A172 (cell line): ENCODE data around the gene UBL7. TPM values are rescaled to one million over a fixed set of nuclear protein-coding genes. Genes with fewer than 3 reads are reported as not detected.
A peak's percentile ranks its signal among the peaks of the same experiment; 100 is the strongest.

Experiments
- DNase-seq: peaks from one replicate; pipeline ENCODE4 v3.0.0-alpha.2; 2015; ENCODE audit warnings: low spot score
- total RNA-seq: library from RNA; depleted of rRNA; stranded (reverse); fragments of >200 nt; shearing (Covaris generic); gene quantifications from 2 replicates; pipeline ENCODE4 v1.2.3, GENCODE V29; 2014

UBL7 gene
- total RNA-seq, 1 experiment from 2014 or later: 137 TPM

DNA sequence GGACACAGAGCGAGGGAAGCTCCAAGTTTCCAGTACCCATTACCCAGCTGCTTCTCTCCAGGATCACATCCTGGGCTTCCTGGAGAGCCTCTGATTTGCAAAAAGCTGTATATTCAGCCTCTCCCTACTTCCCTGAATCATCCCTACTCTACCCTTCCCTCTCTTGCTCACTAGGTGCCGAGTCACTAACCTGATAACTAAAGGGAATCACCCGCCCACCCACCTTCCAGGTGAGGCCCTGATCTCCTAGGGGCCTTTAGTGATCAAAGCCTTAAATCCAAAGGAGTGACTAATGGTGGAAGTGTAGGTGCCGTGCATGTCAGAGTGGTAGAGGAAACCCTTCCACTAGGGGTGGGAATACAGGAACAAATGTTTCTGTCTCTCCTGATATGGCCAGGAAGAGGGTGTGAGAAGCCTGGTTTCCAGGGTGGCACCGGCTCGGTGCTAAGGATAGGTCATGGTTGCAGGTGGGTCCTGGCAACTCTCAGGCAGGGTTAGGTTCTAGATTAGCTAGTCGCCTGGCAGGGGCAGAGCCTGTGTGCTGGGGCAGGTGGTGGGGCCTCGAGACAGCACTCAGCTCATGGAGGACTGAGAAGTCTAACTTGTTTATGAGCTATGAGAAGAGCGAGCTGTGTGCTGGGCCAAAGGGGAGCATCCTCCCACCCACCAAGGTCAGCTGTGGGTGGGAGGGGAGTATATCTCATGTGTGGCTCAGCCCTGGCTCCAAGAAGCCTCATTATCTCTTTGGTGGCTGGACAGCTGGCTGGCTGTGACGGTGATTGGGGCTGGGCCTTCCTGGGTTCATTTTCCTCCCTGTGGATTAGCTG, 37.3 kb downstream of the UBL7 start:
- DNase-seq: peak; percentile 13

DNA sequence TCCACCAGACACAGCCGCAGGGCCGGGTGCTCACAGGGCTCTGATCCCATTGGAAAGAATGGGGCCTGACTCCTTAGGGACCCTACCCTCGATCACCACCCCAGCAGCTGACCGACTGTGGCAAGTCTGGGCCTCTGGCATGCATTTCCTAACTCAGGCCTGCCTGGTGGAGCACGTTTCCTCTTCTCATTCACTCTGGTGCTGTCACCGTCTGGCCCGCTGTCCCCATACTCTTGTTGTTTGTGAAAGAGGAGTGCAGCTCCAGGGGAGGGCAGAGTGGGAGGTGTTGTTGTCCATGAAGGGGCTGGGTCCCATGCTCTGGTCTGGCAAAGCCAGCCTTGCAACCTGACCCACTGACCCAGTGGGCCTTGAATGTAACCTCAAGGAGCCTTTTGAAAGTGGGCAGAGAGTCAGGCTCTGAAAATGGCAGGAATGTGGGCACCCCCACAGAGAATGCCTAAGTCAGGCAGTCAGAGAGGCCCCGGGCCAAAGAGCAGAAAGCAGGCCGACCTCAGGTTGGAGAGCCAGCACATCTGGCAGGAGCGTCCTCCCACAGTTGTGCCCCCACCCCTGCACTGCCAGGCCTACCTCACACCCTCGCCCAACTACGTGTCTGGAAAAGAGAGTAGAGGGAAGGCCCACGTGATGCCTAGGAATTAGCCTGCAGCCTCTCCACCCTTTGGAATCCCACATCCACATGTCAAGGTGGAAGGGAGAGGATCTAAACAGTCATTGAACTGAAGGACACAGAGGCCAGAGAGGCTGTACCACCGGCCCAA, 38.1 kb downstream of the UBL7 start:
- peak; percentile 75 for DNase-seq

DNA sequence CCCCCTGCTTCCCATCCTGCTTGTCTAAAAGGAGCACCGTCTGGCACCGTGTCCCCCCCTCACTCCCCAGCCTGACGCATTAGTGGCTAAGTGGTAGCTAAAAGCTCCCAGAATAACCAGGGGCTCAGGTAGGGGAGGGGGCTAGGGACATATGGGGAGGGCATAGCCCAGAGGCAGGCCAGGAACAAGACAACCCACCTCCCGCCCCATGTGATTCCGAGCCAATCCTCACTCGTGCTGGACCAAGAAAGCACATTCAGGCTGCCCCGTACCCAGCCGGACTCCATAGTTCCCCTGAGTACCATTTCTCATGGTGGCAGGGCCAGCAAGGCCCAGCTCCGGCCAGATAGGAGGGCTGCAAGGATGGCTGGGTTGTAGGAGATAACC, 38.7 kb downstream of the UBL7 start:
- no peak for DNase-seq

DNA sequence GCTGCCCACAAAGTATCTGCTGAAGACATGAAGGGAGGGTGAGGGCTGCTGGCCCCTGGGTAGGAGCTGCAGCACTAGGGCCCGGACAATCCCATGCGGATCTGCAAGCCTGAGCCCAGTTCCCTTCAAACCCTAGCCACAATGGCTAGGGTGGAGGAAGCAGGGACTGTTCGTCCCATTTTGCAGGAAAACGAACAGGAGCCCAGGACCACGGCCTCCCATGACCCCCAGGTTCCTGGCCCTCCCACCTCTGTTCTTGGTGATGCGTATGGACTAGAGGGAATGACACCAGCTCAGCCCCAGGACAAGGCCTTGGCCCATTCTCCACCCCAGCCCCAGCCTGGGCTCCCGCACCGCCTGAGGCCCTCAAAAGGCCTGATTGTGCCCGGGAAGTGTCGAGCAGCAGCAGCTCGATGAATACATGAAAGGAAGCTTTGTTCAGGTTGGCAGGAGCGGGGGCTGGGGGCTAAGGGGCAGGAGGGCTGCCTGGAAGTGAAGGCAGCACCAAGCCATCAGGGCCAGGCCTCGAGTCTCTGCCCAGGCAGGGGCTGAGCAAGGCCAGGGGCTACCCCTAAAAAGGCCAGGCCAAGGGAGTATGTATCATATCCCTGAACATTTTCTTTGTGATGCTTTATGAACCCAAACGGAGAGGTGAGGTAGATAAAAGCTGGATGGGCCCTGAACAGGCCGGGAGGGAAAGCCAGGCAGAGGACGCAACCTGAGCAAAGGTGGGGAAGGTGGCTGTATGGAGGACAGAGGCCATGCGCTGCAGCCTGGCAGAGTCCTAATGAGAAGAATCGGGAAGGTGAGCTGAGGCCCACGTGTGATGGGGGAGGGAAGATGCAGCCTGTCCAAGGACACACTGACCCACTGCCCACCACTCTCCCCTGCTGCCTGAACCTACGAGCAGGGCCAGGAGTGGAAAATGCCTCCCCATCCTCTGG, 39.4 kb downstream of the UBL7 start:
- DNase-seq: no peak

DNA sequence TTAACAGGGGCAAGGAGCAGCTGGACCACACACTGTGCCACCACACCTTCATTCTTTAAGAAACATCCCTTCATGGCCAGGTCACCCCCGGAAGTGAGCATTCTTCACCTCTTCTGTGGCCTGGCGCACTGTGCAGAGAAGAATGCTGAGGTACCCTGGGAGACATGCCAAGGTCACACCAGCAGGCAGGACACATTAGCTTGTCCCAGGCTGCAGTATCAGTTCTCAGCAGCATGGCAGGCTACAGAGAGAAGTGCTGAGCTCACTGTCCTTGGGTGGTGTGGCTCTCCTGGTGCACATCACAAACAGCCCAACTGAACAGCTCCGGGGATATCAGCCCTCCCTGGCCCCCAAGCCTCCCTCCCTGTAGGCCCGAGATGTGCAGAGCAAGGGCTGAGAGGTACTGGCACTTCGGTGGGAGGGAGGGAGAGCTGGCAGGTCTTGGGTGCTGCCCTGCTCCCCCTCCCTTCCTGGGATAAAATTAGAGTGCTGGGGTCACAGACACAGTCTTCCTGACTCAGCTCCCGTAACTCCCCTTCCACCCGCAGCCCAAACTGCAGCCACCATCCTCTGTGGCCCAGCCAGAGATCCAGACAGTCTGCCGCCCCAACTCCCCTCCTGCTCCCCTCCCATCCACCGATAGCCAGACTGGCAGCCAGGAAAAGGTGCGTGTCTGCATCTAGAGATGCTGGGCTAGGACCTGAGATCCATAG, 40.6 kb downstream of the UBL7 start:
- peak; percentile 79 for DNase-seq

DNA sequence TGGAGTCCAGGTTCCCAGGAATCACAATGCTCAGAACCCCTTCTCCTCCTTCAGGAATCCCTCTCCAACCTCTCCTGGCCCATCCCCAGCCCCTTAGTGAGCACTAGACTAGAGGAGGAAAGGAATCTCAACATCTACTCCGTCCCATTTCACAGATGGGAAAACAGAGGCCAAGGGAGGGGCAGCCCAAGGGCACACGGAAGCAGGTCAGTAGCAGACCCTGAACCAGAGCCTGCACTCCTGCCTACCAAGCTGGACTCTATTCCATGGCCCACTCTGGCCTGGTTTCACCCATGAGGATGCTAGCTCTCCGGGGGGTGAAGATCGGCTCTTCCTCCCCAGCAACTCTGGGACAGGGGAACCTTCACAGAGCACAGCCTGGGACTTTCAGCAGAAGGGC, 41.5 kb downstream of the UBL7 start:
- no peak for DNase-seq

DNA sequence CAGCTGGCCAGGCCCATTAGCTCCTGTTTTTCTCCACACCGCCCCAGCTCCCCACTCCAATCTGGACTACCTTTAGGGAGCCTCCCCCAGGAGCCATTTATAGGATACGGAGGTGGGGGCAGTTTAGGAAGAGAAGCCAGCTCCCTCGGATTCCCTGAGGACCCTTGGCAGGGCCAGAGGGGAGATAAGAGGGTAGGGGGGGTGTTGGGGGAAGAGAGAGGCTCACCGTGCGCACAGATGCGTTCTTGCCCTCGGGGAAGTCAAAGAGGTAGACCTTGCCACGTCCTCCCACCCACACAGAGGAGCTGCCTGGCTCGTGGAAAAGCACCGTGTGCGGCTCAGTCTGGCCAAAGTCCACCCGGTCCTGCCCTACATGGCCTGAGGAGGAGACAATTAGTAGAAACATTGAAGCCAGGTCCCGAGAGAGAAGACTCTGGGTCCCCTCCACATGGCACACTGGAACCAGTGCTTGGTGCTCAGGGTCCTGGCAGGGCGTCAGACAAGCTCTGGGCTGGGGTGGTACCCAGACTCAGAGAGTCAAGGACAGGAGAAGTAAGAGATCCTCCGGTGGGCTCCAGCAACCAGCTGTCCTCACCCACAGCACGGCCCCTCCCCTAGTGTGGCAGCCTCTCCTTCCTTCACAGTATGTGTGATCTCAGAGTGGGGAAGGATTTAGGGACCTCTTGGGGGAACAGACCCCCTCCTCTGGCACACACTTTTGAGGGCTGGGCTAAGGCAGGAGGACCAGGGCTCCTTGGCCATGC, 42.2 kb downstream of the UBL7 start:
- DNase-seq: no peak

DNA sequence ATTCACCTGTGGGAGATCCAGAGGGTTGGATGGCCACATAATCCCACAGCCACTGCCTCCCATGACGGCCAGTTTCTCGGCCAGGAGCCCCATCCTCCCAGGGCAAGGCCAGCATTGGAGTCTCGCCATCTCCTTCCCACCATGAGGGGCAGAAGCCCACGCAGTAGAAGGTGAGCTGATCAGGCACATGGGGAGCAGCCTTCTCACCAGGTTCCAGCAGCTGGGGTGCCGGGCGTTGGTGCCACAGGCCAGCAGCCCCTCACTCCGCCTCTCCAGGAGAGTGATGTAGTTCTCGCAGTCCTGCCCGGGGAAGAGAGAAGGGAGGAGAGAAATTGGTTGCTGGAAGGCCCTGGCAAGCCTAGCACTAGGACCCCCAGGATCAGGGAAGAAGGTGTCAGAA, 43.3 kb downstream of the UBL7 start:
- no peak for DNase-seq

DNA sequence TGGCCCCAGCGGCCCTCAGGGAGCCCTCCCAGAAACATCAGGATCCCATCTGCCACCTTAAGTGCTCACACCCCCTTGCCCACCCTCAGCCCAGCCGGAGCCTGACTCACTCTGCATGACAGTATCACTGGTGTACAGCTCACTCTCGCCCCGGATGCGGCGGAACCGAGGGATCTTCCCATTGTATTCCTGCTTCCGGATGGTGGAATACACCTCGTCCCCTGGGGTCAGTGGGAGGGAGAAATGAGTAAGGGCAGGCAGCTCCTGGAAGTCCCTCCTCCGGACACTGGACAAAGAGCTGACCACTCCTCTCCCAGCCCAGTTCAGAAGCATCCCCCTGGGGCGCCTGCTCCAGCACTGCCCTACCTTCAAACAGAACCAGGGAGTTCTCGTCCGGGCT, 43.7 kb downstream of the UBL7 start:
- peak; percentile 90 for DNase-seq

DNA sequence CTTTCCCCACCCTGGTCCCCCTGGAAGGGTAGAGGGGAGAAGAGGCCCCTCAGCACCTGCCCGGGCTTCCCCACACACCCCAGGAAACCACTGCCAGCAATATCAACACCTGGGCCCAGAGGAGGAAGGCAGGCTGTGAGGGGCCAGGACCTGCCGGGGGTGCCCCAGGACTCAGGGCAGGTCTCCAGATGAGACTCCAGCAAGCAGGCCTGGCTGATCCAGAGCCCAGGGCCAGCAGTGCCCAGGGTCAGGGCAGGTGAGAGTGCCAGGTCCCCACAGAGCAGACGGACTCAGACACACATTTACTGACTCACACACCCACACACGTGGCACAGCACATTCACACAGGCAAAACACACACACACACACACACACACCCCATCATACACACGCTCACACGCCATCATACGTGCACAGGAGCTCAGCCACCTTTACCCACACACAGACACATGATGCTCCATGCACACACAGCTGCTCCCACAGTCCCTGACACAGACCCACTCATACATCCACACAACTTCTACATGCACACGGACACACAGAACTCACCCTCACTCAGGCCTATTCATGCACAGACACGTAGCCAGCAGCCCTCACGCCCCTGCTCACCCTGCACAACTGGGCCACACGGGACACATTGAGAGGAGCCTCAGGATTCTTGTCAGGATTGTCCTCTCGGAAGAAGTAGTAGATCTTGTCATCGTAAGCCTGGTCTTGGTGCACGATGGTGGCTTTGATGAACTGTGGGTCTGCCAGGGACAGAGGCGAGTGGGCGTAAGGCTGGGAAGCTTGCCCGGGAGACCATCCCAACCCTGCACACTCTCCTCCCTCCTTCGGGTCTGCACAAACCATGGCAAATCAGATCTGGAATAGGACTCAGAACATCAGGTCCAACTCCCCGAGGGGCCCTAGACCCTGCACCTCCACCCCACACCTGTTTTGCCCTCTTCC, 44.7 kb downstream of the UBL7 start:
- no peak for DNase-seq

DNA sequence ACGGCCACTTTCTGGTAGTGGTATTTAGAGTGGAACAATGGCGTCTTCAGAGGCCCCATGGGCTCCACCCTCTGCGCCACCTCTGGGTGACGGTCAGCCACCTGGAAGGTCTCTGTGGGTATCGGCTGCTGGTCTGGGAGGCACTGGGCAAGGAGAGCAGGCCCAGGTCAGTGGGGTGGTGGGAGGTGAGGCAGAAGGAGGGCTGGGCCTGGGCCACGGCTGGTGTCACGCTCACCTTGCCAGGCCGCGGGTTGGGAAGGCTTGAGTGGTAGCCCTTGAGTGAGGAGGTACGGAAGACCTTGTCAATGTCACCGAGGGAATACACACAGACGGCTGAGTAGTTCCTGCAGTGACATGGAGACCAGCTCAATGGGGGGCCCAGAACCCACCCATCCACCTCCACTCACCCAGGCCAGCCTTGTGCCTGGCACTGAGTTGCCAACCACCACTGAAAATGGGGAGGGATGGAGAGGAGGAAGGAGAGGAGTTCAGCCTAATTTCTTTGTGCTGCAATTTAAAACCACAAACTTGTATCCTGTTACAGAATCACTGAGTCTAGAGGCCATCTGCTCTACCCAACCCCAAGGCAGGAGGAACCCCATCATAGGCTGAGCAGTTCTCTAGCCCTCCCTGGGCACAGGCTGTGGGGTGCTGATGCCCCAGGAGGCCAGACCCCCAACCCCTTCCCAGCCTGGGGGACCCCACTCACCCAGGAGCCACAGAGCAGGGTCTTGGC, 46.2 kb downstream of the UBL7 start:
- DNase-seq: no peak

DNA sequence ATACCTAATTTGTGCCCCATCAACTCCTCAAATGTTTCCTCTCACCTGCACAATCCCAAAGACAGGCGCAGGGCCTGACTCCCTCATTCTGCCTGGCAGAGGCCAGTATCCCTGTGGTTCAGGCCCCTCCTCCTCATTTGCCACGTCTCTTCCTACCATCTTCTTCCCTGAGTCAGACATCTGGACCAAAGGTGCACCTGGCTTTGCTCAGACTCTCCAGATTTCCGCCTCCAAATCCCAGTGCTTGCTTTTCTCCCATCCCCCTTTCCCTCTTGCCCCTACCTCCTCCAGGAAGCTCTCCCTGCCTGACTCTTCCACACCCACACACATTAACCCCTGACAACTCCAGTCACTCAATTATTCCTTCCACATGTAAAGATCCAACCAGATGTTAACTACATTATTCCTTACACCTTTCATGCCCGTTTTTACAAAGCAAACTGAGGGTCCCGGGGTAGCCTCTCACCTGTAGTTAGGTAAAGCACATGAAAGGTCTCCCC, 46.8 kb downstream of the UBL7 start:
- DNase-seq: no peak

DNA sequence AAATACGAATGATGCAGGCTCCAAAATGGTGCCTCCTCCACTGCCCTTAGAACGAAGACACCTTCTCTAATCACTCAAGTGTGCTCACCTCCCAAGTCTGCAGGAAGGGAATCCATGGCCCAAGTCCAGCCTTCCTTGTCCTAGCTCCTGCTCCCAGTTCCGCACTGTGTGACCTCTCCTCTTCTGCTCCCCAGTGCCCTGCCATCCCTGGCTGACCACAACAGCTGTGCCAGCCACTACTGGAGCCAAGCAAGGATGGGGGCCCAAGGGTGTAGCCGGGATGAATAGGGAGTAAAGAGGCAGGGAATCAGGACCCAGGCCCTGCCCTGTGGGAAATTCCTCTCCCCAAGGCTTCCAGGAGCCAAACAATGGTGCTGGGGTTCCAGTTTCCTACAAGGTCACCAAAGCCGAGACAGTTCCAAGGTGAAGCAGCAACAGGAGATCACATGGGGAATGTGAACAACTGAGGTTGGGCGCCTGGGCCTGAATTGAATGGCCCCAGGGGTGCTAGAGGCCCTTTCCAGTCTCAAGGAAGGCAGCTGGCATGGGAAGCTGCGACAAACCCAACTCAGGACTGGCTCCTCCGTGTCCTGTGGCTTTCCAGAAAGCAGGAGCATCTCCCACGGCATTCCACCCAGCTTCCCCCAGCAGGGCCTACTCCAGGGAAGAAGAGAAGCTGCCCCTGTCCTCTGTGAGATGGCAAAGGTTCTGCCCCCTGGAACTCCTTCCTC, 47.4 kb downstream of the UBL7 start:
- no peak for DNase-seq

DNA sequence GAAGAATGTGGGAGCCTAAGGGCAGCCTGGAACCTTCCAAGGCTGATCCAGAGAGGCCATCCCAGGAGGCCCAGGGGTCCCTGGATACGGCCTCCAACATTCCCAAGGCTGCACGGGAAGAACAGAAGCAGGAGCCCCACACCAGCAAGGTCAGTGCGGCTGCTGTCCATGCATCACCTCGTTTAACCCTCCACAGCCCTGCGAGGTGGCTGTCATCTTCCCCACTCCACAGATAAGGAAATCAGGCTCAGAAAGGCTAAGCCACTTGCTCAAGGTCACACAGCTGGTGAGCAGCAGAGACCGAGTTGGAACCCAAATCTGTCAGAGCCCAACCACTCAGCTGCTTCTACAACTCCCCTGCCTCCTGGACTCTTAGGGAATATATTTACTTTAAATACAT, 48.8 kb downstream of the UBL7 start:
- no peak for DNase-seq

DNA sequence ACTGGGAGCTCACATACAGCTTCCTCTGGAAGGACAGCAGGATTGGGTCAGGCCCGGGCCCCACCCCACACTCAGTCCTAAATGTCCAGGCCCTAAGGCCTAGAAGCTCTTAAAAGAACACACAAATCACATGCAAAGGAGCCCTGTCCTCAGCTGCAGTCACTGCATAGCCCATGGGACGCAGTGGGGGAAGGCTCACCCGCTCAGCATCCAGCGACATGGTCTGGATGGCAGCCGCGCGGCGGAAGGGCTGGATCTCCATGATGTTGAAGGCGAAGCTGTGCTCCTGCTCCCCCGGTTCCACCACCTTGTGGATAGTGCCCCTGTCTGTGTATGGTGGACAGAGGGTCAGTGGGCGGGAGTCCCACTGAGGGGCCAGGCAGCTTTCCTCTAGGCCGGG, 49.3 kb downstream of the UBL7 start:
- no peak for DNase-seq

DNA sequence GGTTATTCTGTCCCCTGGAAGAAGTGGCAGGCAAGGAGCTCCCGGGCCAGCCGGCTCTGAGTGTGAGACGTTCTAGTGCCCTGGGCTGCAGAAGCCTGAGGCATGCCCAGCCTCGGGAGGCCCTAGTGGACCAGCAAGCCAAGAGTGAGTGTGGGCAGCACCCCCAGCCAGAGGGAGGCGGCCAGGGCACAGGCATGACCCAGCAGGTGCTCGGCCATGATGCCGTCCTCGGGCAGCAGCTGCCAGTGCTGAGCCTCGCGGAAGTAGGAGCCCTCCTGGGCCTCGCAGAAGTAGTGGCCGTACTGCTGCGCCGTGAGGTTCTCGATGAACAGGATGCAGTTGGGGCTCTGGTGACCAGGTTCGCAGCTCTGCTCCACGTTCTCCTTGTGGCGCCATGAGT, 50.5 kb downstream of the UBL7 start:
- no peak for DNase-seq

DNA sequence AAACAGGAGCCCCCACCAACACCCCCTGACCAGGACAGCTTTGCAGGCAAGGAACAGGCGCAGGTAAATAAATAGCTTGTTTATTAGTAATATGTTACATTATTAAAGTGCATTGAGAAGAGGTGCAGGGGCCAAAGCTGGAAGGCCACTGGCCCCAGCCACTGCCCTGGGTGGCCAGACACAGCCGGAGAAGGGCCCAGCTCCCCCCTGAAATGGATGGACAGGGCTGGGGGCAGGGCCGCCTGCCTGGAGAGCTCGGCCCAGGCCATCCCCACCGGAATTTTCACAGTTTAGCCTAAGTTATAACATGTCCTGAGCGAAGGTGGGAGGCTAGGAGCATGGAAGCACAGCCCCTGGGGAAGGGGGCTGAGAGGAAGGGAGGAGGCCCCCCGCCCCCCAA, 51.7 kb downstream of the UBL7 start:
- DNase-seq: no peak

DNA sequence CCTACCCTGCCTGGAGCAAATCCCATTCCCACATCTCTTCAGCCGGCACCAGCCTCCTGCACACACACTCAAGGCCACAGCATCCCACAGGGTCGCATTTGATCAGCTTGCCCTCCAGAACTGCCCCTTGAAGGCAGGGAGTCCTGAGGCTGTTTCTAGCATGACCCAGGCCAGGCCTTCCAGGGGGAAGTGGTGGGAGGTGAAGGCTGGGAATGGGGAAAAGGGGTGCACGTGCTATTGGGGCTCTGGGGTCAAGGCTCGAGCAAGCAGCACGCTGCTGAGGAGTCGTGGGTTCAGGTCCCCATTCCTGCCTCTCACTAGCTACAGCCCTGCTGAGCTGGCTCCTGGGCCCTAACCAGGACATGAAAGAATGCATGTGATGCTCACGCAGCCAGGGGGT, 52.1 kb downstream of the UBL7 start:
- DNase-seq: no peak
